CD4-positive, alpha-beta T cell treated with Interleukin-6 at 100 ng/mL for 8 hours (primary cell): ENCODE measurements around the gene ST6GAL2.

ENCODE experiments used
- DNase-seq: peaks from one replicate; pipeline ENCODE4 v3.0.0-alpha.2; 2020; ENCODE audit warnings: mixed read lengths, low spot score

ST6GAL2 gene

GRCh38 chr2:106885971-106886915 lies at the start of gene ST6GAL2:
ST6GAL2 (minus strand) TSS chr2:106886167; CDS start chr2:106843977, 42,190 bp downstream.
- no peak for DNase-seq

GRCh38 chr2:106932644-106933043 lies 46.7 kb upstream of the ST6GAL2 start:
- no peak for DNase-seq

GRCh38 chr2:106931717-106932335 lies 45.9 kb upstream of the ST6GAL2 start:
- no peak for DNase-seq

GRCh38 chr2:106921451-106921850 lies 35.5 kb upstream of the ST6GAL2 start:
- no peak for DNase-seq

GRCh38 chr2:106919012-106919411 lies 33.0 kb upstream of the ST6GAL2 start:
- DNase-seq = no peak

GRCh38 chr2:106904242-106904641 lies 18.3 kb upstream of the ST6GAL2 start:
- no peak for DNase-seq

GRCh38 chr2:106899786-106900530 lies 14.0 kb upstream of the ST6GAL2 start:
- no peak for DNase-seq

GRCh38 chr2:106894545-106894944 lies 8.6 kb upstream of the ST6GAL2 start:
- DNase-seq = no peak

GRCh38 chr2:106892048-106892447 lies 6.1 kb upstream of the ST6GAL2 start:
- no peak for DNase-seq

- no peak for DNase-seq
These were observed 4.6 kb upstream of the ST6GAL2 start for GRCh38 chr2:106890606-106891005.

GRCh38 chr2:106886916-106887758 lies 1.2 kb upstream of the ST6GAL2 start:
- no peak for DNase-seq

- no peak for DNase-seq
These were observed 638 bp downstream of the ST6GAL2 start for GRCh38 chr2:106885329-106885728.

- DNase-seq = no peak
These were observed 3.3 kb downstream of the ST6GAL2 start for GRCh38 chr2:106882673-106883072.

GRCh38 chr2:106878206-106878605 lies 7.8 kb downstream of the ST6GAL2 start:
- no peak for DNase-seq

GRCh38 chr2:106876699-106877098 lies 9.3 kb downstream of the ST6GAL2 start:
- DNase-seq = no peak

- no peak for DNase-seq
These were observed 16.3 kb downstream of the ST6GAL2 start for GRCh38 chr2:106869512-106870275.

- DNase-seq = no peak
These were observed 17.7 kb downstream of the ST6GAL2 start for GRCh38 chr2:106868275-106868674.

GRCh38 chr2:106867196-106867953 lies 18.6 kb downstream of the ST6GAL2 start:
- no peak for DNase-seq

- no peak for DNase-seq
These were observed 19.3 kb downstream of the ST6GAL2 start for GRCh38 chr2:106866641-106867040.

- DNase-seq = no peak
These were observed 21.9 kb downstream of the ST6GAL2 start for GRCh38 chr2:106864051-106864450.
